Stromal cell of bone marrow (primary cell): ENCODE measurements around the gene RAC2.

Experiments used
- DNase-seq: peaks from one replicate; pipeline ENCODE4 v3.0.0-alpha.2; 2012; ENCODE audit warnings: low read depth

The RAC2 gene

GRCh38 chr22:37187891-37188761 is 55.9 kb downstream of the RAC2 start, which contains the start of gene C1QTNF6:
TSS of gene C1QTNF6 (minus strand) at chr22:37188247. CDS start at chr22:37188213, 34 bp downstream.
- DNase-seq = no peak

GRCh38 chr22:37187552-37187890 is 56.5 kb downstream of the RAC2 start:
- DNase-seq = peak; percentile 25

- no peak for DNase-seq
These were observed 57.0 kb downstream of the RAC2 start for GRCh38 chr22:37186997-37187522.

- DNase-seq = peak; percentile 57
These were observed 57.7 kb downstream of the RAC2 start for GRCh38 chr22:37186228-37186996.

GRCh38 chr22:37185646-37186227 is 58.3 kb downstream of the RAC2 start:
- no peak for DNase-seq

- no peak for DNase-seq
These were observed 59.1 kb downstream of the RAC2 start for GRCh38 chr22:37184816-37185541.

- no peak for DNase-seq
These were observed 59.7 kb downstream of the RAC2 start for GRCh38 chr22:37184380-37184755.

GRCh38 chr22:37183432-37184379 is 60.4 kb downstream of the RAC2 start:
- DNase-seq = no peak

GRCh38 chr22:37182949-37183245 is 61.2 kb downstream of the RAC2 start:
- DNase-seq = no peak

GRCh38 chr22:37182101-37182948 is 61.7 kb downstream of the RAC2 start:
- no peak for DNase-seq

GRCh38 chr22:37181681-37182080 is 62.4 kb downstream of the RAC2 start:
- DNase-seq = no peak

- no peak for DNase-seq
These were observed 63.4 kb downstream of the RAC2 start for GRCh38 chr22:37180531-37181231.

- no peak for DNase-seq
These were observed 64.2 kb downstream of the RAC2 start for GRCh38 chr22:37179622-37180420.

- DNase-seq = no peak
These were observed 65.0 kb downstream of the RAC2 start for GRCh38 chr22:37179126-37179470.

- no peak for DNase-seq
These were observed 65.5 kb downstream of the RAC2 start for GRCh38 chr22:37178350-37179125.

- no peak for DNase-seq
These were observed 66.3 kb downstream of the RAC2 start for GRCh38 chr22:37177755-37178154.

- no peak for DNase-seq
These were observed 66.8 kb downstream of the RAC2 start for GRCh38 chr22:37177221-37177620.
